Measurements from ENCODE around the gene RTKN. TPM values are rescaled to one million over a fixed set of nuclear protein-coding genes. Genes with fewer than 3 reads are reported as not detected.

RTKN gene
- total RNA-seq, 1 donor = 14.1 TPM

DNA sequence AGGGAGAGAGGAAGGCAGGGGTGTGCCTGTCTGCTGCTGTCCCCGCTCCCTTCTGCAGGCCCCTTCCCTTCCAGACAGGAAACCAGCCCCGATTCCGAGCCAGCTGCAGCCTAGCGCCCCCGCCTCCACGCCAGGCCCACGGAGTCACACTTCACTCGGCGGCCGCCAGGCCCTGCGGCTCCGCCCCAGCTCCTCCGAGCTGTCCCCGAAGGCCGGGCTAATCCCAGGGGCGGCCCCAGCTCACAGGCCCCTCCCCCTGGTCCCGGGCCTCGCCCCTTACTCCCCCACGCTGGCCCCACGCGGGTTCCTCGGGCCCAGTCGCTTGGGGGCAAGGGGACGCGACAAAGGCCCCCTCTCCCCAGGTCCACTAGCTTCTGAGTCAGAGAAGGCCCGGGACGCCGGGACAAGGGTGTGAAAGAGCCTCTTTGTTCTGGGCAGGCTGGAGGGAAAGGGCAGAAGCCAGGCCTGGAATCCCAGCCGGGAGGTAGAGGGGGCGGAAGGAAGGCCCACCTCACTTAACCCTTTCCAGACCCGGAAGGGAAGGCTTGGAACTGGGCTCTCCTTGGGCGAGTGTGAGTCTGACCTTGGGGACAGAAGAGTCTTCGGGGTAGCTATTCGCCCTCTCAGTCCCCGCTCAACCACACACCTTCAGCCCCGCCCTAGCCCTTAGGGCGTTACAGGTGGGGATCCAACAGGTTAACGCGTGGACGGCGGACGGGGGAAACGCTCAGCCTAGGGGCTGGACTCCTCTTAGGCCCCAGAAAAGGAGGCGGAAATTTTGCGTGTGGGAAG is 1.2 kb downstream of the RTKN start:
- Histone ChIP-seq H4K20me1 (ENCODE audit: insufficient read depth, low read length) (peaks cover 5% of the 10 kb centered on the region), H3K4me1 (ENCODE audit: insufficient read depth, low read length) (peaks cover 25% of the 10 kb centered on the region), H3K79me2 (ENCODE audit: insufficient read depth, low read length) (peaks cover 26% of the 10 kb centered on the region), H3K9me3 (ENCODE audit: low read depth, low read length) (no peaks in the 10 kb centered on the region), H3K27ac (ENCODE audit: low read depth, low read length) (peak overlapping the region; percentile 50), H3K4me3 (ENCODE audit: insufficient read depth, low read length) (peak overlapping the region; percentile 79), H3K4me2 (ENCODE audit: insufficient read depth, low read length) (peak overlapping the region; percentile 95), H3K27me3 (ENCODE audit: insufficient read depth, low read length) (peaks cover 16% of the 10 kb centered on the region), H2AFZ (ENCODE audit: low read length) (peak overlapping the region; percentile 91), H3K36me3 (ENCODE audit: insufficient read depth, low read length) (no peaks in the 10 kb centered on the region)
- TF ChIP-seq, protein P1, sequence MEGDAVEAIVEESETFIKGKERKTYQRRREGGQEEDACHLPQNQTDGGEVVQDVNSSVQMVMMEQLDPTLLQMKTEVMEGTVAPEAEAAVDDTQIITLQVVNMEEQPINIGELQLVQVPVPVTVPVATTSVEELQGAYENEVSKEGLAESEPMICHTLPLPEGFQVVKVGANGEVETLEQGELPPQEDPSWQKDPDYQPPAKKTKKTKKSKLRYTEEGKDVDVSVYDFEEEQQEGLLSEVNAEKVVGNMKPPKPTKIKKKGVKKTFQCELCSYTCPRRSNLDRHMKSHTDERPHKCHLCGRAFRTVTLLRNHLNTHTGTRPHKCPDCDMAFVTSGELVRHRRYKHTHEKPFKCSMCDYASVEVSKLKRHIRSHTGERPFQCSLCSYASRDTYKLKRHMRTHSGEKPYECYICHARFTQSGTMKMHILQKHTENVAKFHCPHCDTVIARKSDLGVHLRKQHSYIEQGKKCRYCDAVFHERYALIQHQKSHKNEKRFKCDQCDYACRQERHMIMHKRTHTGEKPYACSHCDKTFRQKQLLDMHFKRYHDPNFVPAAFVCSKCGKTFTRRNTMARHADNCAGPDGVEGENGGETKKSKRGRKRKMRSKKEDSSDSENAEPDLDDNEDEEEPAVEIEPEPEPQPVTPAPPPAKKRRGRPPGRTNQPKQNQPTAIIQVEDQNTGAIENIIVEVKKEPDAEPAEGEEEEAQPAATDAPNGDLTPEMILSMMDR (IDR thresholded peaks at IDR 0.05; ENCODE audit: extremely low read depth, low read depth, low read length) = no peak
- DNase-seq (ENCODE audit: insufficient read length, low spot score, missing footprints) = peak; percentile 100

DNA sequence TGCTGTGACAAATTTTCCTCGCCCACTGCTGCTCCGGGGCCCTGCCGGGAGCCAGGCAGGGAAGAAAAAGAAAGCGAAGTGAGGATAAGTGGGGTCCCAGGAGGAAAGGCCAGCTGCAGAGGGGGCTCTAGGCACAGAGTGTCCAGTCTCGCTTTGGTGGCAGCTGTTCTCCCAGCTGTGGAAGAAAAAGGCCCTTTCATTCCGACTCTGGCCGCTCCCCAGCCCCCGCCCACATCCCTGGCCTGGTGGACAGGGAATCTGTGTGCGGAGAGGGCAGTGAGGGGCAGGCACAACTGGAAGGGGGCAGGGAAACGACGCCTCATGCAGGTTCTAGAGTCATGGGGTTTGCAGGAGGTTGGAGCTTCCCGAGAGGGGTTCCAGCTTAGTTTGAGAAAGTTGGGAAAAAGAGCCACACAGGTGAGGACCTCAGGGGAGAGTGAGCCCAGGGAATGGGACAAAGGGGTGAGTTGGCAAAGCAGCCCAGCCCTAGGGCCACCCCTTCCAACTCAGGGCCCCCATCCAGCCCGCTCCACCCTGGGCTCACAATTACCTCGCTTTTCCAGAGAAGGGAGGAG is 1.8 kb downstream of the RTKN start:
- TF ChIP-seq, protein P1 (IDR thresholded peaks at IDR 0.05; ENCODE audit: extremely low read depth, low read depth, low read length) = no peak
- Histone ChIP-seq H3K27ac (ENCODE audit: low read depth, low read length) (peak overlapping the region; percentile 50), H2AFZ (ENCODE audit: low read length) (peak overlapping the region; percentile 91), H3K4me2 (ENCODE audit: insufficient read depth, low read length) (peak overlapping the region; percentile 95), H3K36me3 (ENCODE audit: insufficient read depth, low read length) (no peaks in the 10 kb centered on the region), H3K79me2 (ENCODE audit: insufficient read depth, low read length) (peaks cover 26% of the 10 kb centered on the region), H3K4me3 (ENCODE audit: insufficient read depth, low read length) (peak overlapping the region; percentile 79), H3K4me1 (ENCODE audit: insufficient read depth, low read length) (peaks cover 24% of the 10 kb centered on the region), H3K27me3 (ENCODE audit: insufficient read depth, low read length) (peaks cover 16% of the 10 kb centered on the region), H4K20me1 (ENCODE audit: insufficient read depth, low read length) (peaks cover 5% of the 10 kb centered on the region), H3K9me3 (ENCODE audit: low read depth, low read length) (no peaks in the 10 kb centered on the region)
- peak; percentile 97 for DNase-seq (ENCODE audit: insufficient read length, low spot score, missing footprints)

DNA sequence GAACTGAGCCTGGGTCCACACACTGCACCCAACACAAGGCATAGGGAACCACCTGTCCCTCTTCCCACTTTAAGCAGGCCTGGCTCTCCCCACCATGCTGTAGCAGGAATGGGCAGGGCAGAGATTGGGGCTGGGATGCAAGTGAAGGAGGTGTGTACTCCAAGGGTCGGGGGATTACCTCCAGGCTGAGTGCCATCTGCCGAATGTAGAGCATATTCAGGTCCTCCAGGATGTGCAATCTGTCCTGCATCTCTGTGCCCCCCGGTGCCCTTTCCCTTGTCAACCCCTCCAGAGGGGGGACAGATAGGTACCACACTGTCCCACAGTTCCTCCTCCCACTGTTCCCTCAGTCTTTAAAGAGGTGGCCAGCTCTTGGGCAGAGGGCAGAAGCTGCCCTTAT is 2.4 kb downstream of the RTKN start:
- H3K27ac ChIP-seq (ENCODE audit: low read depth, low read length) = peak overlapping the region; percentile 50

More for the DNA sequence above, 2.4 kb downstream of the RTKN start:
- Histone ChIP-seq H3K36me3 (ENCODE audit: insufficient read depth, low read length) (no peaks in the 10 kb centered on the region), H2AFZ (ENCODE audit: low read length) (peak overlapping the region; percentile 91), H3K4me2 (ENCODE audit: insufficient read depth, low read length) (peak overlapping the region; percentile 95), H3K27me3 (ENCODE audit: insufficient read depth, low read length) (peaks cover 16% of the 10 kb centered on the region), H3K79me2 (ENCODE audit: insufficient read depth, low read length) (peaks cover 26% of the 10 kb centered on the region), H3K9me3 (ENCODE audit: low read depth, low read length) (no peaks in the 10 kb centered on the region), H3K4me3 (ENCODE audit: insufficient read depth, low read length) (peak overlapping the region; percentile 79), H3K4me1 (ENCODE audit: insufficient read depth, low read length) (peaks cover 19% of the 10 kb centered on the region), H4K20me1 (ENCODE audit: insufficient read depth, low read length) (peaks cover 5% of the 10 kb centered on the region)
- TF ChIP-seq, protein P1 (IDR thresholded peaks at IDR 0.05; ENCODE audit: extremely low read depth, low read depth, low read length) = no peak
- DNase-seq (ENCODE audit: insufficient read length, low spot score, missing footprints) = no peak
